Measurements from ENCODE around the gene ARL8A.

- TF ChIP-seq NR2C2 (IDR thresholded peaks at IDR 0.05; ENCODE audit: borderline replicate concordance, control insufficient read depth, insufficient read length, low read depth) (no peak), POLR2AphosphoS5 (IDR thresholded peaks at IDR 0.05; ENCODE audit: low read length) (no peak)
These were observed 37.9 kb downstream of the ARL8A start for GRCh38 chr1:202106340-202107254.

Measured in GM12878 (cell line).